Measurements from ENCODE around the gene CLDN4. TPM values are rescaled to one million over a fixed set of nuclear protein-coding genes. Genes with fewer than 3 reads are reported as not detected.

The CLDN4 gene
- total RNA-seq, 1 experiment from 2014 or later: 249 TPM

- BruUV-seq (replicated peaks): TSS peak; percentile 91
- intact Hi-C loops (cut with micrococcal nuclease; ENCODE audit: unreplicated experiment): loop anchor here (10.0 kb wide), 1 partner anchor 56 kb away; no protein-coding TSS in a partner anchor
- no peak for TF ChIP-seq CTCF (IDR thresholded peaks at IDR 0.05; ENCODE audit: insufficient read depth in 1 of 2, low read depth in 1 of 2, low read length in 1 of 2, severe bottlenecking in 1 of 2, unreplicated experiment in 1 of 2)
- no peaks in the 10 kb centered on the region for H3K36me3 ChIP-seq (ENCODE audit: control insufficient read depth, insufficient read depth, low read length)
- no peaks in the 10 kb centered on the region for H3K27me3 ChIP-seq (replicated peaks; ENCODE audit: control insufficient read depth, insufficient read depth, low read length)
- H3K27ac Mint-ChIP-seq (ENCODE audit: unreplicated experiment): peak overlapping the region; percentile 87
- H3K27me3 Mint-ChIP-seq (ENCODE audit: insufficient read depth, unreplicated experiment): no peaks in the 10 kb centered on the region
- no peak overlapping the region for H3K4me3 Mint-ChIP-seq (ENCODE audit: unreplicated experiment)
- ChIA-PET POLR2A (interaction anchor here (0.7 to 1.6 kb wide), 5 partner anchors 8 to 135 kb away, joined by 3 to 12 read pairs (median 6); partner anchors contain the start of genes CLDN4 and METTL27), CTCF (interaction anchor here (0.6 to 0.7 kb wide), 2 partner anchors 23 to 111 kb away, joined by 4 to 5 read pairs; no protein-coding TSS in a partner anchor)
- no peak overlapping the region for H3K4me3 ChIP-seq (ENCODE audit: low read depth, low read length)
- no peaks in the 10 kb centered on the region for H3K36me3 Mint-ChIP-seq (ENCODE audit: insufficient read depth, unreplicated experiment)
- H3K9me3 Mint-ChIP-seq (ENCODE audit: unreplicated experiment): no peaks in the 10 kb centered on the region
- peak in 1 of 2 experiments; percentile 67 for DNase-seq
- peaks cover 25% of the 10 kb centered on the region for H3K4me1 ChIP-seq
- H3K9me3 ChIP-seq: no peaks in the 10 kb centered on the region
- peaks cover 44% of the 10 kb centered on the region for H3K4me1 Mint-ChIP-seq (ENCODE audit: low read depth, unreplicated experiment)
Observed at GRCh38 chr7:73850781-73851207, 20.0 kb downstream of the CLDN4 start.

- Mint-ChIP-seq H3K4me3 (ENCODE audit: unreplicated experiment) (peak overlapping the region; percentile 8), H3K36me3 (ENCODE audit: insufficient read depth, unreplicated experiment) (no peaks in the 10 kb centered on the region), H3K9me3 (ENCODE audit: unreplicated experiment) (no peaks in the 10 kb centered on the region), H3K27ac (ENCODE audit: unreplicated experiment) (peak overlapping the region; percentile 87), H3K27me3 (ENCODE audit: insufficient read depth, unreplicated experiment) (no peaks in the 10 kb centered on the region), H3K4me1 (ENCODE audit: low read depth, unreplicated experiment) (peaks cover 38% of the 10 kb centered on the region)
- no TSS peak for BruUV-seq (replicated peaks)
- Histone ChIP-seq H3K9me3 (no peaks in the 10 kb centered on the region), H3K4me1 (peaks cover 28% of the 10 kb centered on the region), H3K27me3 (replicated peaks; ENCODE audit: control insufficient read depth, insufficient read depth, low read length) (no peaks in the 10 kb centered on the region), H3K36me3 (ENCODE audit: control insufficient read depth, insufficient read depth, low read length) (no peaks in the 10 kb centered on the region), H3K4me3 (ENCODE audit: low read depth, low read length) (no peak overlapping the region)
- ChIA-PET POLR2A (interaction anchor here (0.6 to 1.5 kb wide), 6 partner anchors 9 to 136 kb away, joined by 3 to 9 read pairs (median 4); partner anchors contain the start of gene METTL27), CTCF (interaction anchor here (0.6 to 0.9 kb wide), 2 partner anchors 112 to 157 kb away, joined by 4 to 7 read pairs; no protein-coding TSS in a partner anchor)
- DNase-seq: no peak
- intact Hi-C loops (cut with micrococcal nuclease; ENCODE audit: unreplicated experiment): loop anchor here (10.0 kb wide), 1 partner anchor 57 kb away; no protein-coding TSS in a partner anchor
- TF ChIP-seq CTCF (IDR thresholded peaks at IDR 0.05; ENCODE audit: insufficient read depth in 1 of 2, low read depth in 1 of 2, low read length in 1 of 2, severe bottlenecking in 1 of 2, unreplicated experiment in 1 of 2): no peak
Observed at GRCh38 chr7:73851410-73852338, 20.9 kb downstream of the CLDN4 start.

GRCh38 chr7:73852500-73852899 is 21.7 kb downstream of the CLDN4 start:
- CTCF ChIA-PET: interaction anchor here (0.9 kb wide), 1 partner anchor 157 kb away, joined by 7 read pairs; no protein-coding TSS in a partner anchor
- Mint-ChIP-seq H3K9me3 (ENCODE audit: unreplicated experiment) (no peaks in the 10 kb centered on the region), H3K4me1 (ENCODE audit: low read depth, unreplicated experiment) (peaks cover 38% of the 10 kb centered on the region), H3K27me3 (ENCODE audit: insufficient read depth, unreplicated experiment) (no peaks in the 10 kb centered on the region), H3K36me3 (ENCODE audit: insufficient read depth, unreplicated experiment) (no peaks in the 10 kb centered on the region), H3K27ac (ENCODE audit: unreplicated experiment) (peak overlapping the region; percentile 87), H3K4me3 (ENCODE audit: unreplicated experiment) (no peak overlapping the region)
- no peak for DNase-seq
- Histone ChIP-seq H3K36me3 (ENCODE audit: control insufficient read depth, insufficient read depth, low read length) (no peaks in the 10 kb centered on the region), H3K9me3 (no peaks in the 10 kb centered on the region), H3K4me3 (ENCODE audit: low read depth, low read length) (no peak overlapping the region), H3K4me1 (peaks cover 28% of the 10 kb centered on the region), H3K27me3 (replicated peaks; ENCODE audit: control insufficient read depth, insufficient read depth, low read length) (no peaks in the 10 kb centered on the region)
- intact Hi-C loops (cut with micrococcal nuclease; ENCODE audit: unreplicated experiment): loop anchor here (10.0 kb wide), 1 partner anchor 58 kb away; no protein-coding TSS in a partner anchor
- BruUV-seq (replicated peaks): no TSS peak
- no peak for TF ChIP-seq CTCF (IDR thresholded peaks at IDR 0.05; ENCODE audit: insufficient read depth in 1 of 2, low read depth in 1 of 2, low read length in 1 of 2, severe bottlenecking in 1 of 2, unreplicated experiment in 1 of 2)
- POLR2A ChIA-PET: interaction anchor here (0.6 to 1.0 kb wide), 2 partner anchors 18 to 25 kb away, joined by 3 to 7 read pairs; no protein-coding TSS in a partner anchor
